GM12891 (cell line): ENCODE data around the gene SPATA31D4.

ENCODE experiments used
- POLR2A ChIP-seq: IDR thresholded peaks from 2 replicates; pipeline ENCODE4 v1.6.1; 2011; ENCODE audit warnings: low read depth, low read length, control low read depth
- POLR2AphosphoS5 ChIP-seq: IDR thresholded peaks from 2 replicates; pipeline ENCODE4 v1.6.1; 2011; ENCODE audit warnings: low read depth, low read length, control low read depth
- SPI1 ChIP-seq: IDR thresholded peaks from 2 replicates; pipeline ENCODE4 v1.6.1; 2011; ENCODE audit warnings: low read depth, low read length, control low read depth
- TAF1 ChIP-seq: IDR thresholded peaks from 2 replicates; pipeline ENCODE4 v1.6.1; 2011; ENCODE audit warnings: low read depth, low read length, control low read depth

DNA sequence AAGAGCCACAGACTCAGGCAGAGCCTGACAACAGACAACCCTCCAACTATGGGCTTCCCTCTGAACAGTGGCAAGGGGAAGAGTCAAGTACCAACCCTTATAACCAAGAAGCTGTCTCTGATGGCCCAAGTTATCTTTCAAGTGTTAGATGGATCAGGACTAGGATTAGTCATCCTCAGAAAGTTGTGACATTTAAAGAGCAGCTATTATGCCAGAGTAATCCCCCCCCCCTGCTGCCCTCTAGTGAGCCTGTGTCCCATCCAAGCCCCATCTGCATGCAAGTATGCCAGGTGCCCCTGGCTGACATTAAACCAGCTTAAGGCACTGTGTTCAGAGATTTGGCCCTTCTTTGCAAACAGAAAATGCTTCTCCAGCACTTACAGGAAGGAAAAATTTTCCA is 43.5 kb downstream of the SPATA31D4 start:
- no peak for TF ChIP-seq TAF1
- no peak for TF ChIP-seq POLR2AphosphoS5
- TF ChIP-seq POLR2A: no peak
- no peak for TF ChIP-seq SPI1
